CD4-positive, alpha-beta memory T cell (primary cell): ENCODE data around the gene ELMO3. TPM values are rescaled to one million over a fixed set of nuclear protein-coding genes. Genes with fewer than 3 reads are reported as not detected.

Source experiments
- CTCF ChIA-PET: fragments of 350-600 bp; sonication (Branson Sonifier 250); formaldehyde crosslinking; loops from one replicate; lab custom pipeline; 2021; ENCODE audit warnings: inconsistent platforms; ENCODE audit not compliant: partially characterized antibody; lab: Charles Lee
- POLR2A ChIA-PET: fragments of 350-600 bp; sonication (Branson Sonifier 250); formaldehyde crosslinking; loops from one replicate; lab custom pipeline; 2021; ENCODE audit not compliant: partially characterized antibody; lab: Charles Lee
- DNase-seq, 5 donors: peaks; one replicate each; pipeline versions ENCODE4 v3.0.0 to v3.0.0-alpha.2; 2020 to 2022; ENCODE audit warnings: mixed read lengths in 1 of 5
- H3K27ac ChIP-seq: one replicate; pipeline ENCODE4 v1.7.0; 2013; ENCODE audit warnings: low read depth, low read length
- H3K27me3 ChIP-seq: 2 replicates; pipeline ENCODE4 v1.7.0; 2013; ENCODE audit warnings: mild to moderate bottlenecking, low read length, moderate library complexity; ENCODE audit not compliant: insufficient read depth
- H3K36me3 ChIP-seq: 2 replicates; pipeline ENCODE4 v1.7.0; 2013; ENCODE audit warnings: mild to moderate bottlenecking, low read length, moderate library complexity; ENCODE audit not compliant: insufficient read depth
- H3K4me1 ChIP-seq: 2 replicates; pipeline ENCODE4 v1.7.0; 2013; ENCODE audit warnings: mild to moderate bottlenecking, low read length, moderate library complexity; ENCODE audit not compliant: insufficient read depth
- H3K4me3 ChIP-seq, 2 donors: one replicate each; pipeline ENCODE4 v1.7.0; 2013; ENCODE audit warnings: low read length in 2 of 2, mild to moderate bottlenecking in 1 of 2
- H3K9me3 ChIP-seq, 2 donors: one replicate each; pipeline ENCODE4 v1.7.0; 2013; ENCODE audit warnings: low read length in 2 of 2, control low read depth in 1 of 2; ENCODE audit not compliant: control insufficient read depth in 1 of 2
- H3K27ac Mint-ChIP-seq, 7 donors: one replicate each; pipeline ENCODE4 v1.8.0; 2020 to 2021; ENCODE audit warnings: mixed read lengths in 7 of 7, mild to moderate bottlenecking in 6 of 7, inconsistent platforms in 3 of 7, moderate library complexity in 3 of 7
- H3K27me3 Mint-ChIP-seq, 2 donors: one replicate each; pipeline ENCODE4 v1.8.0; 2020 to 2021; ENCODE audit warnings: mixed read lengths in 2 of 2
- H3K36me3 Mint-ChIP-seq, 2 donors: one replicate each; pipeline ENCODE4 v1.8.0; 2020 to 2021; ENCODE audit warnings: mixed read lengths in 2 of 2, inconsistent platforms in 1 of 2, mild to moderate bottlenecking in 1 of 2
- H3K4me1 Mint-ChIP-seq, 4 donors: one replicate each; pipeline ENCODE4 v1.8.0; 2020 to 2021; ENCODE audit warnings: mixed read lengths in 4 of 4, mild to moderate bottlenecking in 1 of 4
- H3K4me3 Mint-ChIP-seq, 8 donors: one replicate each; pipeline ENCODE4 v1.8.0; 2020 to 2021; ENCODE audit warnings: mixed read lengths in 8 of 8, mild to moderate bottlenecking in 7 of 8, moderate library complexity in 6 of 8, inconsistent platforms in 3 of 8
- H3K9me3 Mint-ChIP-seq, 8 donors: one replicate each; pipeline ENCODE4 v1.8.0; 2020 to 2021; ENCODE audit warnings: mixed read lengths in 8 of 8, mild to moderate bottlenecking in 5 of 8, inconsistent platforms in 3 of 8, moderate library complexity in 1 of 8
- intact Hi-C: fragments of 100-400 bp; cut with micrococcal nuclease; formaldehyde crosslinking; loops from one replicate; pipeline ENCODE4 v1.15.1; 2023
- polyA plus RNA-seq, 2 donors: library from polyadenylated mRNA; unstranded; fragments of 300-500 nt; fragmentation: Illumina TruSeq; gene quantifications; one replicate each; pipeline ENCODE4 v1.2.3, GENCODE V29; 2021
- total RNA-seq, 2 experiments: library from RNA; stranded (reverse); gene quantifications; one replicate each; pipeline ENCODE4 v1.2.3, GENCODE V29; 2021

ELMO3 gene
- total and polyA plus RNA-seq, 4 experiments from 2014 or later, result 10.1 to 10.6 TPM; not detected in 2

DNA sequence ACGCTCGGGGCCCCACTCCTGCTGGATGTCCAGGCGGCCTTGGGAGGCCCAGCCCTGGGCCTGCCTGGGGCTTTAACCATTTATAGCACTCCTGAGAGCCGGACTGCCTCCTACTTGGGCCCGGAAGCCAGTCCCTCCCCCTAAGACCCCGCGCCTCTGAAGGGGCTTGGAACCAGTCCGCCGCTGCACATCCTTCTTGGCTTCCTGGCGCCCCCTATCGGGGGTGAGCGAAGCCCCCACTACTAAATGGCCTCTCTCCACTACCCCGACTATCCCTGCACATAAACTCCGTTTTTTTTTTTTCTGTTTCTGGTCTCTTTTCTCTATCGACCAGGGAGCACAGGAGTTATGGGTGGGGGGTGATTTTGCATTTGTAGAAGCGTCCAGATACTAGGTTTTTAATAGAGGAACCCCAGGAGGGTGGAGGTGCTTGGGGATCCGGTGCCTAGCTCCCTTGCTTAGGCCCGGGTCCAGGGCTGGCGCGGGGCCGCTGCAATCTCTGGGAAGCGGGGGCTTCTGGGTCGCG, 29.2 kb upstream of the ELMO3 start:
- Mint-ChIP-seq H3K4me3 (peak overlapping the region; percentile 21 to 87 (median 79)), H3K9me3 (no peaks in the 10 kb centered on the region), H3K4me1 (peaks cover 18 to 61% (median 23%) of the 10 kb centered on the region in 4 donors), H3K27me3 (peaks cover 18 to 37% of the 10 kb centered on the region in 2 donors), H3K36me3 (no peaks in the 10 kb centered on the region), H3K27ac (peak overlapping the region in 3 of 7 donors; percentile 59 to 71 (median 63))
- Histone ChIP-seq H3K27me3 (peaks cover 32% of the 10 kb centered on the region), H3K27ac (no peak overlapping the region), H3K36me3 (no peaks in the 10 kb centered on the region), H3K4me1 (peaks cover 40% of the 10 kb centered on the region), H3K4me3 (peak overlapping the region in 1 of 2 donors; percentile 27), H3K9me3 (no peaks in the 10 kb centered on the region)
- intact Hi-C loops, result no loop called here
- POLR2A ChIA-PET, result interaction anchor here (1.3 to 13.9 kb wide), 4 partner anchors 7 to 19 kb away, joined by 6 to 320 read pairs (median 18); partner anchors contain the start of genes B3GNT9, FBXL8, HSF4 and TRADD
- CTCF ChIA-PET, result interaction anchor here (0.7 to 4.1 kb wide), 6 partner anchors 11 to 152 kb away, joined by 3 to 34 read pairs (median 4); partner anchors contain the start of genes FBXL8 and TRADD
- no peak for DNase-seq

DNA sequence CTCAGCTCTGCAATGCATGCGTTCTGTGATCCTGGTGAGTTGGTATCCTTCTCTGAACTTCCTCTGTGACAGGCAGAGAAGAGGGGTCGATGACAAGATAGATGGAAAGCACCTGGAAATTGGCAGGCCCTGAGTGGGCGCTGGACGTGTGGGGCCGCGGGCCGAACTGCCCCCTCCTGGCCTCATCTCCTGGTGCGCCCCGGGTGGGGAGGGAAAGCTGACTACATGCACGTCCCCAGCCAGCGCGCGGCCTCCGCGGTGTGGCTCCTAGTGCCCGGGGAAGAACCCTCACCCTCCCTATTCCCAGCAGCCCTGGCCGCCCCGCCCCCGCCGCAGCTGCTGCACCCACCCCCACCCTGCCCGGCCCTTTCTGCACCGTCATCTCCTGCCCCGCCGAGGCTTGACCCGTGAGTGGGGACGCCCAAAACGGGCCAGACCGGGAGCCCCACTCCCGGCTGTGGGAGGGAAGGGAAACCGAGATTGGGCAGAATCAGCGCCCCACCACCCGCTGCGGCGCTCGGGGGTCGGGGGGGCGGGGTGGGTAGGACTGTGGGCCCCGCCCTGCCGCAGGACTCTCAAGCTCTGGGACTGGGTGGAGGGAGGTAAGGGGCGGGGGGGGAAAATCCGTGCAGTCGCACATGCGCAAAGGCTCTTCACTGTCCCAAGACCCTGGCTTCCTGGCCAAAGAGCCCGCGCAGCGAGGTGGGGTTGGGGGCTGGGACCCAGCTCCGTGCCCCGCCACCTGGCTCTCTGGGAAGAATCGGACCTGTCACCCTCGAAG, 28.6 kb upstream of the ELMO3 start, which contains the start of gene NOL3:
NOL3 (plus strand) TSS at position 371 of the 781 bp plus-strand sequence.
- Histone ChIP-seq H3K27ac (no peak within 1 kb of the TSS), H3K4me1 (peaks cover 35% of the 10 kb centered on the region), H3K4me3 (peak within 1 kb of the TSS in 1 of 2 donors; percentile 27), H3K27me3 (peaks cover 27% of the 10 kb centered on the region), H3K36me3 (no peaks in the 10 kb centered on the region), H3K9me3 (no peaks in the 10 kb centered on the region)
- H3K4me3 Mint-ChIP-seq, result peak within 1 kb of the TSS; percentile 41 to 87 (median 79)
- peaks cover 18 to 31% of the 10 kb centered on the region in 2 donors for H3K27me3 Mint-ChIP-seq
- intact Hi-C loops, result no loop called here
- POLR2A ChIA-PET, result interaction anchor here (0.8 to 13.9 kb wide), 6 partner anchors 7 to 21 kb away, joined by 3 to 320 read pairs (median 6); partner anchors contain the start of genes B3GNT9, FBXL8, HSF4 and TRADD
- H3K9me3 Mint-ChIP-seq, result no peaks in the 10 kb centered on the region
- no peak for DNase-seq
- H3K36me3 Mint-ChIP-seq, result no peaks in the 10 kb centered on the region
- peaks cover 19 to 58% (median 22%) of the 10 kb centered on the region in 4 donors for H3K4me1 Mint-ChIP-seq
- CTCF ChIA-PET, result interaction anchor here (0.9 to 4.1 kb wide), 5 partner anchors 11 to 152 kb away, joined by 3 to 34 read pairs (median 6); partner anchors contain the start of genes FBXL8 and TRADD
- H3K27ac Mint-ChIP-seq, result peak within 1 kb of the TSS in 5 of 7 donors; percentile 34 to 71 (median 63)

DNA sequence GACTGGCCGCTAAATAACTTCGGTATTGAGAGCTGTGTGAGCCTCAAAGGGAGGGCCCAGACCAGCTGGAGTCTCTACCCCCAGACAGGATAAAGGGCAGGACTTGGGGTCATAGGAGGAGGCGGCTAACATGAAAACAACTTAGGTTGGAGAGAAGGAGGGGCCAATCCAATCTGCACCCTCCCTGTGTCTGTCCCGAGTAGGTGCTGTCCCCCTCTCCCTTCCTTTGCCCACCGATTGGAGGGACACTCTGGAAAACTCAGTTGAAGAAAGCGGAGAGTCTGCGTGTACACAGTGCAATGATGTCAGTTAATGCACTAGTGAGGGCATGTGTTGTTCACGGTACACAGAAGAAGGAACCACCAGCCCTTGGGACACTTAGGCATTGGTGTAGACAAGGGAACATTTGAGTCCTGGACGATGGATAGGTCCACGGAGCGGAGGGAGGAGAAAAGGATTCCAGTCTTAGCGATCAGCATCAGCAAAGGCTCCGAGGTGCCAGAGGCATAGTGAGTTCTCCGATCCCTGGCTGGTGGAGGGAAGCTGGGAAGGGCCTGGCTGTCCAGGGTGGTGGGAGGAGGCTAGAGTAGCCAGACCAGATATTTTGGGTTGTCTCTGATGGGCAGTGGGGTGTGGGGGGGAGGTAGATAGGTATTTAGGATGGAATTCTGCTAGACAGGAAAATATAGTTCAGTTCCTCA, 27.8 kb upstream of the ELMO3 start:
- POLR2A ChIA-PET, result interaction anchor here (0.8 to 13.9 kb wide), 5 partner anchors 8 to 22 kb away, joined by 3 to 320 read pairs (median 6); partner anchors contain the start of genes B3GNT9, FBXL8, HSF4 and TRADD
- H3K4me1 ChIP-seq, result peaks cover 32% of the 10 kb centered on the region
- Mint-ChIP-seq H3K27me3 (peaks cover 18 to 30% of the 10 kb centered on the region in 2 donors), H3K4me1 (peaks cover 19 to 61% (median 23%) of the 10 kb centered on the region in 4 donors), H3K4me3 (peak overlapping the region; percentile 10 to 72 (median 48)), H3K27ac (peak overlapping the region in 2 of 7 donors; percentile 34 to 64), H3K36me3 (no peaks in the 10 kb centered on the region), H3K9me3 (no peaks in the 10 kb centered on the region)
- H3K9me3 ChIP-seq, result no peaks in the 10 kb centered on the region
- no peak overlapping the region for H3K4me3 ChIP-seq
- no peak for DNase-seq
- intact Hi-C loops, result no loop called here
- H3K36me3 ChIP-seq, result no peaks in the 10 kb centered on the region
- CTCF ChIA-PET, result interaction anchor here (1.1 to 4.1 kb wide), 2 partner anchors 12 to 153 kb away, joined by 3 to 34 read pairs; partner anchors contain the start of genes FBXL8 and TRADD
- H3K27ac ChIP-seq, result no peak overlapping the region
- H3K27me3 ChIP-seq, result peaks cover 23% of the 10 kb centered on the region

DNA sequence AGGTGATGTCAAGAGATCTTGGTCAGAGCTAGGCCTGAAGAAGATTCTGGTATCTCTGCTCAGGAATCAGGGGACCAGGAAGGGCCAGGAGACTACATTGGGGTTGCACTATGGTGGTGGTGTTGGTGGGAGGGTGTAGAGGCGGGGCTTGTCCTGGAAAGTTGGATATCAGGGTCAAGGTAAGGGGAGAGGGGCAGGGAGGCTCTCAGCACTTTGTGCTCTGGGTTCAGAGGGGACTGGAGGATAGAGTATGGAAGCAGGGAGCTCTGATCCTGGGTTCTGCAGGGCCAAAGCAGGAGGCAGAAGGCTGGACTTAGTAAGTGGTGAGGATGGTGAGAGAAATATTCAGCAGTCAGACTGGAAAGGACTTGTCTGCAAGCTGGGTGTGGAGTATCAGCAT, 25.6 kb upstream of the ELMO3 start:
- Histone ChIP-seq H3K4me1 (peaks cover 43% of the 10 kb centered on the region), H3K27ac (no peak overlapping the region), H3K9me3 (no peaks in the 10 kb centered on the region), H3K36me3 (no peaks in the 10 kb centered on the region), H3K27me3 (peaks cover 14% of the 10 kb centered on the region), H3K4me3 (peak overlapping the region in 1 of 2 donors; percentile 68)
- no peaks in the 10 kb centered on the region for H3K9me3 Mint-ChIP-seq
- CTCF ChIA-PET, result interaction anchor here (1.0 to 6.1 kb wide), 6 partner anchors 11 to 160 kb away, joined by 3 to 71 read pairs (median 23); partner anchors contain the start of genes FBXL8, MATCAP1 and TRADD
- intact Hi-C loops, result no loop called here
- peak overlapping the region; percentile 81 to 95 (median 88) for H3K4me3 Mint-ChIP-seq
- H3K4me1 Mint-ChIP-seq, result peaks cover 25 to 62% (median 32%) of the 10 kb centered on the region in 4 donors
- H3K36me3 Mint-ChIP-seq, result no peaks in the 10 kb centered on the region
- POLR2A ChIA-PET, result interaction anchor here (4.1 to 13.9 kb wide), 3 partner anchors 10 to 22 kb away, joined by 21 to 320 read pairs (median 31); partner anchors contain the start of genes B3GNT9, FBXL8, HSF4 and MATCAP1
- no peak for DNase-seq
- peak overlapping the region in 4 of 7 donors; percentile 16 to 96 (median 74) for H3K27ac Mint-ChIP-seq
- H3K27me3 Mint-ChIP-seq, result peaks cover 8 to 20% of the 10 kb centered on the region in 2 donors

DNA sequence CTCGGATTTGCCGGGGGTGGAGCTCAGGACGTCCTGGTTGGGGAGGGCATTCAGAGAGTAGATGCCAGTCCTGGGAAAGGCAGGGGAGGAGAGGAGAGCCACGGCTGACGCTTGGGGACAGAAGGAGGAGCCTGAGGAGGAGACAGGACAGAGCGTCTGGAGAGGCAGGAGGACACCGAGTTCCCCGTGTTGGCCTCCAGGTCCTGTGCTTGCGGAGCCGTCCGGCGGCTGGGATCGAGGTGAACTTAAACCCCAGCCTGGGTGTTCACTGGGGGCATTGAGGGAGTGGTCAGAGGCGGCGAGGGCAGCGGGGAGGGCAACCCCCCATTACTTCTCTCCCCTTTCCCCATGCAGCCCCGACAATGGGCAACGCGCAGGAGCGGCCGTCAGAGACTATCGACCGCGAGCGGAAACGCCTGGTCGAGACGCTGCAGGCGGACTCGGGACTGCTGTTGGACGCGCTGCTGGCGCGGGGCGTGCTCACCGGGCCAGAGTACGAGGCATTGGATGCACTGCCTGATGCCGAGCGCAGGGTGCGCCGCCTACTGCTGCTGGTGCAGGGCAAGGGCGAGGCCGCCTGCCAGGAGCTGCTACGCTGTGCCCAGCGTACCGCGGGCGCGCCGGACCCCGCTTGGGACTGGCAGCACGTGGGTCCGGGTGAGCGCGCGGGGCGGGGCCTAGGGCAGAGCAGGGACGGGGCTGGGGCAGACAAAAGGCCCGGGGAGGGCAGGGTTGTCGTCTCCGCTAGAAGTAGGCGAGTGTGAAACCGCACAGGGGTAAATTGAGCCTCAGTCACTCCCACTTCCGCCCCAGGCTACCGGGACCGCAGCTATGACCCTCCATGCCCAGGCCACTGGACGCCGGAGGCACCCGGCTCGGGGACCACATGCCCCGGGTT, 24.9 kb upstream of the ELMO3 start:
- POLR2A ChIA-PET, result interaction anchor here (0.9 to 13.9 kb wide), 6 partner anchors 10 to 22 kb away, joined by 4 to 320 read pairs (median 18); partner anchors contain the start of genes B3GNT9, E2F4, EXOC3L1 and FBXL8
- Histone ChIP-seq H3K9me3 (no peaks in the 10 kb centered on the region), H3K36me3 (no peaks in the 10 kb centered on the region), H3K27me3 (peaks cover 14% of the 10 kb centered on the region), H3K4me3 (peak overlapping the region; percentile 29 to 68), H3K27ac (peak overlapping the region; percentile 20), H3K4me1 (peaks cover 49% of the 10 kb centered on the region)
- CTCF ChIA-PET, result interaction anchor here (1.0 to 6.1 kb wide), 7 partner anchors 11 to 197 kb away, joined by 3 to 71 read pairs (median 14); partner anchors contain the start of genes FBXL8, MATCAP1 and TRADD
- Mint-ChIP-seq H3K27ac (peak overlapping the region; percentile 61 to 96 (median 78)), H3K27me3 (peaks cover 5 to 18% of the 10 kb centered on the region in 2 donors), H3K4me3 (peak overlapping the region; percentile 81 to 95 (median 88)), H3K36me3 (no peaks in the 10 kb centered on the region), H3K4me1 (peaks cover 26 to 66% (median 37%) of the 10 kb centered on the region in 4 donors), H3K9me3 (no peaks in the 10 kb centered on the region)
- DNase-seq, result peak; percentile 61 to 78 (median 64)
- intact Hi-C loops, result loop anchor here (1.0 kb wide), 1 partner anchor 15 kb away; the partner anchor contains the start of genes FBXL8 and TRADD
